Activated naive CD4-positive, alpha-beta T cell treated with anti-CD3 and anti-CD28 coated beads for 36 hours (primary cell): Measurements from ENCODE around the gene MTUS2. TPM values are rescaled to one million over a fixed set of nuclear protein-coding genes. Genes with fewer than 3 reads are reported as not detected.

Source experiments
- CTCF ChIA-PET: fragments of 350-600 bp; sonication (Branson Sonifier 250); formaldehyde crosslinking; loops from one replicate; lab custom pipeline; 2021; ENCODE audit warnings: antibody characterized with exemption; lab: Charles Lee
- DNase-seq: peaks from one replicate; pipeline ENCODE4 v3.0.0-alpha.2; 2020
- H3K27ac Mint-ChIP-seq: one replicate; pipeline ENCODE4 v1.8.0; 2021; ENCODE audit warnings: mild to moderate bottlenecking, mixed read lengths
- H3K27me3 Mint-ChIP-seq: one replicate; pipeline ENCODE4 v1.8.0; 2021; ENCODE audit warnings: low read depth, mixed read lengths
- H3K36me3 Mint-ChIP-seq: one replicate; pipeline ENCODE4 v1.8.0; 2021; ENCODE audit warnings: low read depth, mixed read lengths
- H3K4me1 Mint-ChIP-seq: one replicate; pipeline ENCODE4 v1.8.0; 2021; ENCODE audit warnings: low read depth, mixed read lengths
- H3K4me3 Mint-ChIP-seq: one replicate; pipeline ENCODE4 v1.8.0; 2021; ENCODE audit warnings: mild to moderate bottlenecking, moderate library complexity, mixed read lengths
- H3K9me3 Mint-ChIP-seq: one replicate; pipeline ENCODE4 v1.8.0; 2021; ENCODE audit warnings: mixed read lengths
- intact Hi-C: fragments of 100-400 bp; cut with micrococcal nuclease; formaldehyde crosslinking; loops from one replicate; pipeline ENCODE4 v1.15.1; 2023
- total RNA-seq, 2 experiments: library from RNA; stranded (reverse); gene quantifications; one replicate each; pipeline ENCODE4 v1.2.3, GENCODE V29; 2021

Gene MTUS2
- total RNA-seq, 2 experiments from 2014 or later, result not detected

- peaks cover 24% of the 10 kb centered on the region for H3K36me3 Mint-ChIP-seq
- no peak for DNase-seq
- no peaks in the 10 kb centered on the region for H3K27me3 Mint-ChIP-seq
- CTCF ChIA-PET, result no interaction called here
- H3K4me3 Mint-ChIP-seq, result no peak overlapping the region
- no peaks in the 10 kb centered on the region for H3K9me3 Mint-ChIP-seq
- peak overlapping the region; percentile 51 for H3K27ac Mint-ChIP-seq
- peaks cover 3% of the 10 kb centered on the region for H3K4me1 Mint-ChIP-seq
- intact Hi-C loops, result no loop called here
Measured at GRCh38 chr13:29511106-29511796, 691.1 kb downstream of the MTUS2 start.

DNA sequence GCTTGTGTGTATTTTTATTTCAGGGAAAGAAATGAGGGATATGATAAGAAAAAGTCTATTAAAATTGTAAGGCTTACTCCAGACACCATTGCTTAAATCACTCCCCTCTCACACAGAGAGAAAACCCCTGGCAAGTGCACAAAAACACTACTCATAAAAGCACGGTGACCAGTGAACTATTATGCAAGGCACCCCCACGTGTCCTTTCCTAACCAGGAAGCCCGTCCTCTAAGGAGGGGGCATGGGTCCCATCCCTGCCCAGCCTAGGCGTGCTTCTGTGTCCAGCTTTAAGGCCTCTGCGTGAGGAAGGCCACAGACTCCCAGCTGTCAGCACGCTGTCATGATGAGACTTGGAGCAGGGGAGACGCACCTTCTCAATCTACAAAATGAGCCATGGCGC is 691.8 kb downstream of the MTUS2 start:
- H3K36me3 Mint-ChIP-seq, result peaks cover 28% of the 10 kb centered on the region
- no peak for DNase-seq
- H3K4me1 Mint-ChIP-seq, result peaks cover 3% of the 10 kb centered on the region
- H3K27me3 Mint-ChIP-seq, result no peaks in the 10 kb centered on the region
- intact Hi-C loops, result no loop called here
- no peaks in the 10 kb centered on the region for H3K9me3 Mint-ChIP-seq
- H3K27ac Mint-ChIP-seq, result peak overlapping the region; percentile 51
- no peak overlapping the region for H3K4me3 Mint-ChIP-seq
- CTCF ChIA-PET, result no interaction called here

DNA sequence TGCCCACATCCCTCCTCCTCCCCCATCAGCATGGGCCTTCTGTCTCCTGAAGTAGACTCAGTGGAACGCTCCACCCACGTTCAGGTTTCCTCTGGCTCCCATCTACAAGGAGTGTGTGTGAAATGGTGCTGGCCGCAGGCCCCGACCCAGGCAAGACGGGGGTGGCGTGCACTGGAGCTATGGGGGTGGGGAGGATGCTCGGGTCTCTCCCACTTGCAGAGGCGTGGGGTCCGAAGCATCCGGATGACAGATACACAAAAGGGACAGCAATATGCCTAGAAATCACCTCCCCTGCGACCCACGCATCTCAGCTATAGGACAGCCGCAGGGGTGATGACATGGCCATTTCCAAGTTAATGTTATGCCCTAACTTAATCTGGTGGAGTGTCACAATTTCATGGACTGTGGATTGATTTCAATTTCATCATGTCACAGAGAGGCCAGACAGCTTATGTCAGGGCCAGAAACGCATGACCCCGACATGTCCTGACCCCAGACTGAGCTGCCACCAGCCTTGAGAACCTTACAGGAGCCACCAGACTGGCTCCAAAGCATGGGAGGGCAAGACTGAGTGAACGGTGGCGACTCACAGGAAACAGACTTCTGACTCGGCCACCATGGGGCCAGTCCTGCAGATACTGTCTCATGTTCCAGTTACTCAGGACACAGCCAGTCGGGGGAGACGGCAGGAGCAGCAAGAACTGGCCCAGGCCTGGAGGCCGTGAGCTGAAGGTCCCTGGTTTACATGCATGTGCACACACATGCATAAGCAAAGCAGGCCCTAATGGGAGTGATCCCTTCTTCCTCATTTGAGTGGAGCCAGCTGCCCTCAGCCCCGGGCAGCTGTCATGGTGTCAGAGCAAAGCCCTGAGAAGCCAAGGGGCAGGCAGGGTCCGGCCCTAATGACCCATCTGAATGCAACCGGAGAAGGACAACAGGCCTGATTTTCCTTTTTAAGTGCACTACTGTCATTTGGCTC is 693.2 kb downstream of the MTUS2 start:
- Mint-ChIP-seq H3K27ac (no peak overlapping the region), H3K9me3 (no peaks in the 10 kb centered on the region), H3K27me3 (no peaks in the 10 kb centered on the region), H3K36me3 (peaks cover 37% of the 10 kb centered on the region), H3K4me1 (peaks cover 3% of the 10 kb centered on the region), H3K4me3 (peak overlapping the region; percentile 18)
- intact Hi-C loops, result no loop called here
- CTCF ChIA-PET, result interaction anchor here (0.5 to 1.2 kb wide), 2 partner anchors 89 to 197 kb away, joined by 3 read pairs; no protein-coding TSS in a partner anchor
- DNase-seq, result no peak

- intact Hi-C loops, result no loop called here
- DNase-seq, result no peak
- CTCF ChIA-PET, result interaction anchor here (1.2 kb wide), 1 partner anchor 196 kb away, joined by 3 read pairs; no protein-coding TSS in a partner anchor
- no peaks in the 10 kb centered on the region for H3K9me3 Mint-ChIP-seq
- H3K27me3 Mint-ChIP-seq, result no peaks in the 10 kb centered on the region
- peaks cover 3% of the 10 kb centered on the region for H3K4me1 Mint-ChIP-seq
- H3K36me3 Mint-ChIP-seq, result peaks cover 37% of the 10 kb centered on the region
- H3K4me3 Mint-ChIP-seq, result peak overlapping the region; percentile 18
- no peak overlapping the region for H3K27ac Mint-ChIP-seq
Measured at GRCh38 chr13:29513981-29514719, 694.0 kb downstream of the MTUS2 start.

DNA sequence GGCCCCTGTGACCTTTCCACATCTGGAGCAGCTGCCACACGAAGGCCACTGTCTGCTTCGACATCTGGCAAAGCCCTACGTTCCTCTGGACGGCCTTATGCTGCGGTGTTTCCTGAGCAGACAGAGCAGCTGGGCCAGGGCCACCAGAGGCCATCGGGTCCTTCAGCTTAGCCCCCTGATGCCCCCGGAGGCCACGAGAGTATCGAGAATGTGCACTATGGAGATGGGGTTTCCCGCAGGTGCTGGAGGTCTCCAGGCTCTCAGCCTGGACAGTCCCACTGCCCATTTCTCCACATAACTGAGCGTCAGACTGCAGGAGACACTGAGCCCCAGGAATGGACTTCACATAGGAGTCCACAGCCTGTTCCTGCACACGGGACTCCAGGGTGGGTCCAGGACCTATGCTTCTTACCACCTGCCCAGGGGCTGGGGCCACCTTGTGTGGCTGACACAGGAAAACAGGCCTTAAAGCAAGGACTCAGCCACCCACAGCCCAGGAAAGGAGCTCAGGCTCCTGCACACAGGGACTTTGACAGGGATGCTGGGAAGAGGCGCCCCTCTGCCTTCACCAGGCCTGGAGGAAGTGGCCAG is 694.7 kb downstream of the MTUS2 start:
- Mint-ChIP-seq H3K27ac (no peak overlapping the region), H3K4me3 (no peak overlapping the region), H3K9me3 (no peaks in the 10 kb centered on the region), H3K4me1 (peaks cover 3% of the 10 kb centered on the region), H3K36me3 (peaks cover 40% of the 10 kb centered on the region), H3K27me3 (no peaks in the 10 kb centered on the region)
- intact Hi-C loops, result no loop called here
- no peak for DNase-seq
- CTCF ChIA-PET, result no interaction called here

DNA sequence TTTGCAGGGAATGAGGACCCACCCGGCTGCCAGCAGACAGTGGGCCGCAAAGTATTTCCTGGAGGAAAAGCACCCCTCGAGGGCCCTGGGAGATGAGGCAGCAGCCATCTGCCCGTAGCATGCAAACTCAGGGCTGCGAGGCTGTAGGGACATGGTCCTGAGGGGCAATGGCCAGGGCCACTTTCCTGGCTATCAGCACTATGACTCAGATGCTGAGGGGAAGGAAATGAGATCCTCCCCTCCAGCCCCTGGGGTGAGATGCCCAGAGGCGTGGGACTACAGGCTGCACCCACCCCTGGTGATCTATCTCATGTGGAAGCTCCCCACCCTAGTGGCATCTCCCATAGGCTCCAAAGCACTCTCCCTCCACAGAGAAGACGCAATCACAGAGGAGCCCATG is 695.2 kb downstream of the MTUS2 start:
- peaks cover 44% of the 10 kb centered on the region for H3K36me3 Mint-ChIP-seq
- peaks cover 3% of the 10 kb centered on the region for H3K4me1 Mint-ChIP-seq
- DNase-seq, result no peak
- CTCF ChIA-PET, result no interaction called here
- intact Hi-C loops, result no loop called here
- H3K9me3 Mint-ChIP-seq, result no peaks in the 10 kb centered on the region
- H3K4me3 Mint-ChIP-seq, result no peak overlapping the region
- H3K27ac Mint-ChIP-seq, result peak overlapping the region; percentile 24
- no peaks in the 10 kb centered on the region for H3K27me3 Mint-ChIP-seq

GRCh38 chr13:29516012-29516411 is 695.9 kb downstream of the MTUS2 start:
- Mint-ChIP-seq H3K4me3 (no peak overlapping the region), H3K27ac (no peak overlapping the region)
- intact Hi-C loops, result no loop called here

DNA sequence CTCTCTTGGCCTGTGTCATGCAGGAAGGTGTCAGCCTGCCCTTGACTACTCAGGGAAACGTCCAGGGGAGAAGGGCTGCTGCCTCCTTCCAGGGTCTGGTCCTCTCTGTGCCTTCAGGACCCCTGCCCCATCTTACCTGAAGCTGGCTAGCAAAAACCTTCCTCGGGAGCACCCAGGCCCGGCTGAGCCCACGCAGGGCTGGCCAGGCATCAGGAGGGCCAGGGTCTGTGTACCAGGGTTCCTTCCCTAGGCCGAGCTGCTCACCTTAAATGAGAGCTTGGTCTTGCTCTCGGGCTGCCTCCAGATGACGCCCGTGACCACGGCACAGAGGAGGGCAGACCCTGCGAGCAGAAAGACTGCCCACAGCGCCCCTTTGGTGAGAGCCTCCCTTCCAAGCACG is 696.7 kb downstream of the MTUS2 start:
- H3K9me3 Mint-ChIP-seq, result no peaks in the 10 kb centered on the region
- intact Hi-C loops, result no loop called here
- H3K27me3 Mint-ChIP-seq, result no peaks in the 10 kb centered on the region
- H3K4me3 Mint-ChIP-seq, result no peak overlapping the region
- H3K36me3 Mint-ChIP-seq, result peaks cover 53% of the 10 kb centered on the region
- DNase-seq, result no peak
- CTCF ChIA-PET, result interaction anchor here (1.6 kb wide), 1 partner anchor 8 kb away, joined by 10 read pairs; no protein-coding TSS in a partner anchor
- no peak overlapping the region for H3K27ac Mint-ChIP-seq
- H3K4me1 Mint-ChIP-seq, result peaks cover 3% of the 10 kb centered on the region

More at GRCh38 chr13:29516012-29516411, 695.9 kb downstream of the MTUS2 start:
- no peaks in the 10 kb centered on the region for H3K27me3 Mint-ChIP-seq
- no peak for DNase-seq
- peaks cover 50% of the 10 kb centered on the region for H3K36me3 Mint-ChIP-seq
- no peaks in the 10 kb centered on the region for H3K9me3 Mint-ChIP-seq
- CTCF ChIA-PET, result no interaction called here
- H3K4me1 Mint-ChIP-seq, result peaks cover 3% of the 10 kb centered on the region

GRCh38 chr13:29519921-29520320 is 699.8 kb downstream of the MTUS2 start:
- CTCF ChIA-PET, result no interaction called here
- Mint-ChIP-seq H3K4me1 (no peaks in the 10 kb centered on the region), H3K36me3 (peaks cover 56% of the 10 kb centered on the region), H3K27ac (no peak overlapping the region), H3K4me3 (no peak overlapping the region), H3K27me3 (no peaks in the 10 kb centered on the region), H3K9me3 (no peaks in the 10 kb centered on the region)
- intact Hi-C loops, result no loop called here
- no peak for DNase-seq

GRCh38 chr13:29520671-29521070 is 700.5 kb downstream of the MTUS2 start:
- Mint-ChIP-seq H3K27me3 (no peaks in the 10 kb centered on the region), H3K9me3 (no peaks in the 10 kb centered on the region), H3K4me3 (no peak overlapping the region), H3K27ac (no peak overlapping the region), H3K4me1 (no peaks in the 10 kb centered on the region), H3K36me3 (peaks cover 61% of the 10 kb centered on the region)
- DNase-seq, result no peak
- CTCF ChIA-PET, result no interaction called here
- intact Hi-C loops, result no loop called here

DNA sequence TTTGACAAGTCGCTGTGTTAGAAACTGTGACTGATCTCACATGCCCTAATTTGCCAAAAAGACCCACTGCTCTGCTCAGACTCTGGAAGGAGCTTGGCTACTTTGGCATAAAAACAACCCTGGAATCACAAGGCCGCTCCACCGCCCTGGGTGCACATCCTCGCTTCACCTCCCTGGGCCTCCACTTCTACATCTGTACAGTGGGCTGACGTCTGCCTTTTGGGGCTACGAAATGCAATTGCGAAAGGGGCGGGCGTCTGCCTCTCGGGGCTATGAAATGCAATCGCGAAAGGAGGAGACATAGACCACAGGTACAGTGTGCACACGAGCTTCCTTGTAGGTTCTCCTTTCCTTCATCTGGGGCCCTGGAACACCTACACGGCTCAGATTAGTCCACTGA is 701.2 kb downstream of the MTUS2 start:
- H3K36me3 Mint-ChIP-seq, result peaks cover 54% of the 10 kb centered on the region
- intact Hi-C loops, result no loop called here
- CTCF ChIA-PET, result no interaction called here
- H3K4me1 Mint-ChIP-seq, result no peaks in the 10 kb centered on the region
- no peaks in the 10 kb centered on the region for H3K27me3 Mint-ChIP-seq
- DNase-seq, result no peak
- no peak overlapping the region for H3K27ac Mint-ChIP-seq
- no peak overlapping the region for H3K4me3 Mint-ChIP-seq
- no peaks in the 10 kb centered on the region for H3K9me3 Mint-ChIP-seq
